Epithelial cell of proximal tubule (primary cell): ENCODE results near the gene MRPL39. TPM values are rescaled to one million over a fixed set of nuclear protein-coding genes. Genes with fewer than 3 reads are reported as not detected.

Source experiments
- DNase-seq: peaks from one replicate; pipeline ENCODE4 v3.0.0-alpha.2; 2011; ENCODE audit warnings: low read depth
- H3K4me3 ChIP-seq: 2 replicates; pipeline ENCODE4 v1.5.1; 2011; ENCODE audit warnings: low read depth, mild to moderate bottlenecking, low read length
- total RNA-seq: library from RNA; depleted of rRNA; stranded (reverse); fragments of >200 nt; gene quantifications from 2 replicates; pipeline ENCODE4 v1.2.3, GENCODE V29; 2015
- TF ChIP-seq, protein P1 (sequence below): conservative IDR thresholded peaks from 2 replicates; pipeline ENCODE4 v1.5.1; 2012; ENCODE audit warnings: low read depth, mild to moderate bottlenecking, low read length

MRPL39 gene
- total RNA-seq, 1 donor from 2014 or later, result 65.4 TPM

DNA sequence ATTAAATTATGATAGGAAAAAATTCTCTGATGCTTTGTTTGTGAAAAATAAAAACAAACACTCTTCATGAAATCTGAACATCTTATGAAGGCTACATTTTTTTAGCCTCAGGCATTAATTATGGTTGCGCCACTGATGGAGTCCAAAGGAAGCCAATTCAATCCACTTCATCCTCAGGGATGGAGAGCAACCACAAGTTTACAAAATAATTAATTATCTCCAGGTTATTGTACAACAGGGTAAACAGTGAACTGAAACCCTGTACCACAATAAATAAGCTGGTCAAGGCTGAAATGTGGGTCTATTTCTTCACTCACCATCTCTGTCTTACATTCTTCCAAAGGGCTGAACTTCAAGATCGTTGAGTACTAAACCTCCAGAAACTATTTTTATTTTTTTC, 49.2 kb downstream of the MRPL39 start:
- no peak for DNase-seq
- H3K4me3 ChIP-seq, result no peak overlapping the region
- TF ChIP-seq, protein P1, sequence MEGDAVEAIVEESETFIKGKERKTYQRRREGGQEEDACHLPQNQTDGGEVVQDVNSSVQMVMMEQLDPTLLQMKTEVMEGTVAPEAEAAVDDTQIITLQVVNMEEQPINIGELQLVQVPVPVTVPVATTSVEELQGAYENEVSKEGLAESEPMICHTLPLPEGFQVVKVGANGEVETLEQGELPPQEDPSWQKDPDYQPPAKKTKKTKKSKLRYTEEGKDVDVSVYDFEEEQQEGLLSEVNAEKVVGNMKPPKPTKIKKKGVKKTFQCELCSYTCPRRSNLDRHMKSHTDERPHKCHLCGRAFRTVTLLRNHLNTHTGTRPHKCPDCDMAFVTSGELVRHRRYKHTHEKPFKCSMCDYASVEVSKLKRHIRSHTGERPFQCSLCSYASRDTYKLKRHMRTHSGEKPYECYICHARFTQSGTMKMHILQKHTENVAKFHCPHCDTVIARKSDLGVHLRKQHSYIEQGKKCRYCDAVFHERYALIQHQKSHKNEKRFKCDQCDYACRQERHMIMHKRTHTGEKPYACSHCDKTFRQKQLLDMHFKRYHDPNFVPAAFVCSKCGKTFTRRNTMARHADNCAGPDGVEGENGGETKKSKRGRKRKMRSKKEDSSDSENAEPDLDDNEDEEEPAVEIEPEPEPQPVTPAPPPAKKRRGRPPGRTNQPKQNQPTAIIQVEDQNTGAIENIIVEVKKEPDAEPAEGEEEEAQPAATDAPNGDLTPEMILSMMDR, result no peak

DNA sequence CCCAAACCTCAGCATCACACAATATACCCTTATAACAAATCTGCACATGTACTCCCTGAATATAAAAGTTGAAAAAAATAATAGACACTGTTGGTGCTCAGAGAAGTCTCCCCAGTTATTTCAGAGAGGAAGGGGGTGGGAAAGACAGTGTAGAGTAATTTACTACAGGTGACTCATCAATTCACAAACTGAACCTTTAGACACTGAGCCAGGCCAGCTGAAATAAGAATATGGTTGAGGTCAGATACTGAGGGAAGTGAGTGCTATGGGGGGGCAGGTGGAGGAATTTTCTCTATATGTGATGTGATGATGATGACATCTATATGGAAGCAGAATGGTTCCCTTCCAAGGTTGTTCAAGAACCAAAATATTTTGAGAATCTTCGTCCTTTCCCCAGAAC, 50.1 kb downstream of the MRPL39 start:
- no peak for DNase-seq
- H3K4me3 ChIP-seq, result no peak overlapping the region
- TF ChIP-seq, protein P1, result no peak

DNA sequence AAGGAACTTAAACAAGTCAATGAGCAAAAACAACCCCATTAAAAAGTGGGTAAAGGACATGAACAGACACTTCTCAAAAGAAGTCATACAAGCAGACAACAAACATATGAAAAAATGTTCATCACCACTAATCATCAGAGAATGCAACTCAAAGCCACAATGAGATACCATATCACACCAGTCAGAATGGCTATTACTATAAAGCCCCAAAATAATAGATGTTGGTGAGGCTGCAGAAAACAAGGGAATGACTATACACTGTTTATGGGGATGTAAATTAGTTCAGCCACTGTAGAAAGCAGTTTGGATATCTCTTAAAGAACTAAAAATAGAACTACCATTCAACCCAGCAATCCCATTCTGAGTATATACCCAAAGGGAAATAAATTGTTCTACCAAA, 51.2 kb downstream of the MRPL39 start:
- H3K4me3 ChIP-seq, result no peak overlapping the region
- TF ChIP-seq, protein P1, result no peak
- no peak for DNase-seq

DNA sequence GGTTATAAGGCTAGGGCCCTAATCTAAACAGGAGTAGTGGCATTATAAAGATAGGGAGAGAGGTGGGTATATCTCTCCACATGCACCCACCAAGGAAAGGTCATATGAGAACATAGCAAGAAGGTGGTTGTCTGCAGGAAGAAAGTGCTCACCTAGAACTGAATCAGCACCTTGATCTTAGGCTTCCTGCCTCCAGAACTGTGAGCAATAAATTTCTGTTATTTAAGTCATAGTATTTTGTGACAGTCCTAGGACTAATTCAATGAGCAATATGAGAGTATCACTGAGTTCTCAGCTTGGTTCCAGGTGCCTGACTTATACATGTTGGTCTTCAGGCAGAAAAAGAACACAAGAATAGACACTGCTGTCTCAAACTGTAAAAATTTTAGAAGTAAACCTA, 51.8 kb downstream of the MRPL39 start:
- DNase-seq, result no peak
- no peak overlapping the region for H3K4me3 ChIP-seq
- TF ChIP-seq, protein P1, result no peak

DNA sequence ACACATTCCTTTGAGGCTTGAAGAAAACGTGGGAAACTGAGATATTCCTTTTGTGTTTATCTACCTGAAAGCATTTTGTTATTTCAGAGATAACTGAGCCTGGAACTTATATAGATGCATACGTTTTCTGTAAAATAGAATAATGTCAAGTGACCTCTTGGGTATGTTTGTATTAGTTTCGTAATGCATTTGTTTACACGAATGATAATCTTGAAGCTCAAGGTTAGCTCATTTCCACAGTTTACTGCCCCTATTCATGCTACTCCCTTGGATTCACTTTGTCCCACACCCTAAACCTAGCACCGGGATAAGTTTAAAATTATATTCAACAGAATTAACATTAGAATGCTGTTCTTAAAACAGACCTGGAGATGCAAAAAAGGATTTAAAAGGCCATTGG, 54.4 kb downstream of the MRPL39 start:
- no peak overlapping the region for H3K4me3 ChIP-seq
- no peak for DNase-seq
- TF ChIP-seq, protein P1, result no peak

DNA sequence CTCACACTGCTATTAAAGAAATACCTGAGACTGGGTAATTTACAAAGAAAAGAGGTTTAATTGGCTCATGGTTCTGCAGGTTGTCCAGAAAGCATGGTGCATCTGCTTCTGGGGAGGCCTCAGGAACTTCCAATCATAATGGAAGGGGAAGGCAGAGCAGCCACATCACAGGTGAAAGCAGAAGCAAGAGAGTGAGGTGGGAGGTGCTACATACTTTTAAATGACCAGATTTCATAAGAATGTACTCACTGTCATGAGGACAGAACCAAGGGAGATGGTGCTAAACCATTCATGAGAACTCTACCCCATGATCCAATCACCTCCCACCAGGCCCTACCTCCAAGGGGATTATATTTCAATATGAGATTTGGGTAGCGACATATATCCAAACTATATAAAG, 55.7 kb downstream of the MRPL39 start:
- TF ChIP-seq, protein P1, result no peak
- H3K4me3 ChIP-seq, result no peak overlapping the region
- no peak for DNase-seq

DNA sequence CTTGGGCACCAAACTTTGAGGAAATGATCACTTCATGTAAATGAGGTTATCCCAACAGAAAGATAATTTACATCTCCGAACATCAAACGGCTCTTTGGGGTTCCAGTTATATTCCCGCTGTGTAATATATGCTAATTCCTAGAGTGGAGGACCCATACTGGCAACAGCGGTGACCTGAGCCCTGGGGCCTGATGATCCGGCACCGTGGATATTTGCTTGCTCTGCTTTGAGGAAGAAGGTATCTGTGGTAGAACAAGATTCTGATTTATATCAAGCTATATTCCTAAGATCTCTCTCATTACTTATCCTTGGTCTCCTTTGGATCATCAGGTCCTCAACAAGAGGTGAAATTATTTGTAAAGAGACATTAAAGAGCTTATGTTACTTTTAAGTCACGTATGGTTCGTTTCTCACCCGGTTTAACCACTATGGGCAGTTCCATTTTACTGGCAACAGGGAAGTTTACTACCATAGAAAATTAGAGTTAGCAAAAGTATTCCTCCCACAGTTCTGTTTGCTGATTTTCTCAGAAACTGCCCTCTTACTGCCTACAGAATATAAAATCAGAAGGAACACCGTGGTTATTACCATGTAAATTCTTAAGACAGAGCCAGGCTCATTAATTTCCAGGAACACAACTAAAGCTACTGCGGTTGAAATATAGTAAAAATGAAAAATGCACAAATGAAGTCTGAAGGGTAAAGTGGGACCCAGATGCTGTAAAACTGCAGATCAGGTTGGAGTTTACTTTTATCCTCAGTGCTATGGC, 56.7 kb downstream of the MRPL39 start:
- no peak for DNase-seq
- TF ChIP-seq, protein P1, result no peak
- no peak overlapping the region for H3K4me3 ChIP-seq
